Amygdala (tissue), 56 donors: ENCODE results near the gene OR7C2.
A peak's percentile ranks its signal among the peaks of the same experiment; 100 is the strongest.

Source experiments
- DNase-seq, 56 donors: peaks; one replicate each; lab custom pipeline; 2025; lab: John Stamatoyannopoulos, UW

The OR7C2 gene

DNA sequence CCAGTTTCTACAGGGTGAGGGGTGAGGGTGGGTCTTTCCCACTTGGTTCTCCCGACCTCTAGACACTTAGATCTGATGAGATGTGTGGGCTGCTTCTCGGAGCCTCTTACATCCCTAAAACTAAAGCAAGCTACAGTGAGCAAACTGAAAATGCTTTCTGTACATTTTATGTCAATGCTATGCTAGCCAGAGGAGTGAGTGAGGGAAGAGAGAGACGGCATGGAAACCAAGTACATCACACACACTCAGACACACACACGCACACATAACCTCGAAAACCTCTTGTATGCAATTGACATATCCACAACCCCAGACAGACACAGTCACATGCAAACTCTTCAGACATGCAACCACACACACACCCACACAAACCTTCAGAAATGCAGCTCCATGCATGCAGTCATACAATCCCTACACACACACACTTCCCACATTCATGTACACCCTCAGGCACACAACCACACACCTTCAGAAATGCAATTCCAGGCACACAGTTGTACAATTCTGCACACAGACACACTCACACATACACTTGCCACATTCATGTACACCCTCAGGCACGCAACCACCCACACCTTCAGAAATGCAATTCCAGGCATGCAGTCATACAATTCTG, 37.0 kb downstream of the OR7C2 start:
- peak in 2 of 56 donors; percentile 15 to 21 for DNase-seq

DNA sequence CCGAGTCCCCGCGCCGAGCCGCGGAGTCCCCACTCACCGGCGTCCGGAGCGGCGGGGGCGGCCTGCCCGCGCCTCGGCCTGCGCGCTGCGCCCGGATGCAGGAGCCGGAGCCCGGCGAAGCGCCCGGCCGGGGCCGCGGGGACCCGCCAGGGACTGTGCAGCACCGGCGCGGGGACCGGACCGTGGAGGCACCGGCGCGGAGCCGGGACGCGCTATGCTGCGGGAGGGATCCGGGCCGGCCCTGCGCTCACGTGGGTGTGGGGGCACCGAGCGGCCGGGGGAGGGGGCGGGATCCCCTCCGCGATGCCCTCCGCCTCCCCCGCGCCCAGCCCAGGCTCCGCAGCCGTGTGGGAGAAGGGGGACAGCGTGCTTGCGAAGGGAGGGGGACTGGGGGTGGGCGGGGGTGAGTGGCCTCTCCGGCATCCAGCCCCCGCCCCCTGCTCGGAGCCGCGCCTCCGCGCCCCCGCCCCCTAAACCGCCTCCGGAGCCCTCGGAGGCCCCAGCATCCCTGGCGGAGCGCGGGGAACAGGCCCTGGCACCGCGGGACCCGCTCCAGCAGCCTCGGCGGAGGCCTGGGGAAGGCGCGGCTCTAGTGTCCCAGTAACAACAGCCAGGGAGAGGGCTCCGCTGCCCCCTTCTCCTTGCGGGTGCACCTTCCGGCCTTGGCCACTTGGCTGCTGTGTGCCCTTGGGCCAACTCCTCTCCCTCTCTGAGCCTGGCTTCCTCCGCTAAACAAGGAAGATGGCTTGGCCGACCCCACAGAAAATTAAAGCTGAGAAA, 38.4 kb downstream of the OR7C2 start, which contains the start of gene SLC1A6:
Gene SLC1A6 (minus strand): TSS at position 389 of the 780 bp plus-strand sequence. CDS start 6,954 bp downstream, outside the sequence.
- DNase-seq = peak in 9 of 56 donors; percentile 1 to 35 (median 15)

DNA sequence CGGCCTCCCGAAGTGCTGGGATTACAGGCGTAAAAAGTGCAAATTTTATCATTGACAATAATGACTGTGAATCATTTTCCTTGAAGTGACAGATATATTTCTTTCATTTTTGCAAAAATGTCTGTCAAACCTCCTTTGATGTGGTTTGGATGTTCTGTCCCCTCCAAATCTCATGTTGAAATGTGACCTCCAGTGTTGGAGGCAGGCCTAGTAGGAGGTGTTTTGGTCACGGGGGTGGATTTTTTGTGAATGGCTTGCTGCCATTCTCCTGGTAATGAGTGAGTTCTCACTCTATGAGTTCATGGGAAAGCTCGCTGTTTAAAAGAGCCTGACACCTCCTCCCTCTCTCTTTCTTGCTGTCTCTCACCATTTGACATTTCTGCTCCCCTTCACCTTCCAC, 43.8 kb downstream of the OR7C2 start:
- DNase-seq = no peak
